ACC112 (cell line): Measurements from ENCODE around the gene AHSP.
"Not testable (repeated sequence)": the region's sequence is repeated elsewhere in the genome, so short reads cannot be mapped to it uniquely, and the experiment has no call there.

Experiments
- H2AFZ ChIP-seq: fragments of 200-600 bp; sonication (generic); one replicate; pipeline ENCODE4 v1.6.0; 2017; ENCODE audit warnings: antibody characterized with exemption, low read length; ENCODE audit not compliant: unreplicated experiment
- H3K27ac ChIP-seq: fragments of 200-600 bp; sonication (generic); 2 replicates; pipeline ENCODE4 v1.5.1; 2014; ENCODE audit warnings: low read depth, mild to moderate bottlenecking, antibody characterized with exemption, low read length, moderate library complexity
- H3K27me3 ChIP-seq: fragments of 200-600 bp; sonication (generic); 2 replicates; pipeline ENCODE4 v1.6.1; 2014; ENCODE audit warnings: mild to moderate bottlenecking, antibody characterized with exemption, low read length, moderate library complexity, mixed read lengths; ENCODE audit not compliant: insufficient read depth
- H3K36me3 ChIP-seq: fragments of 200-600 bp; sonication (generic); 2 replicates; pipeline ENCODE4 v1.6.1; 2016; ENCODE audit warnings: mild to moderate bottlenecking, antibody characterized with exemption, low read length, moderate library complexity, mixed read lengths; ENCODE audit not compliant: insufficient read depth
- H3K4me1 ChIP-seq: fragments of 200-600 bp; sonication (generic); one replicate; pipeline ENCODE4 v1.6.1; 2016; ENCODE audit warnings: low read length, mixed read lengths; ENCODE audit not compliant: insufficient read depth, unreplicated experiment, control insufficient read depth
- H3K4me3 ChIP-seq: fragments of 200-600 bp; sonication (generic); 2 replicates; pipeline ENCODE4 v1.5.1; 2014; ENCODE audit warnings: mild to moderate bottlenecking, low read depth, low read length
- H3K79me2 ChIP-seq: fragments of 200-600 bp; sonication (generic); one replicate; pipeline ENCODE4 v1.6.0; 2016; ENCODE audit warnings: low read length; ENCODE audit not compliant: control insufficient read depth, unreplicated experiment, insufficient read depth

Gene AHSP

GRCh38 chr16:31513884-31514283, 13.8 kb upstream of the AHSP start:
- Histone ChIP-seq H3K79me2 (no peaks in the 10 kb centered on the region), H2AFZ (no peak overlapping the region), H3K4me1 (peaks cover 10% of the 10 kb centered on the region), H3K27ac (no peak overlapping the region), H3K4me3 (no peak overlapping the region), H3K27me3 (peaks cover 18% of the 10 kb centered on the region), H3K36me3 (no peaks in the 10 kb centered on the region)

GRCh38 chr16:31517800-31518402, 9.8 kb upstream of the AHSP start:
- H3K27ac ChIP-seq: no peak overlapping the region
- no peaks in the 10 kb centered on the region for H3K36me3 ChIP-seq
- H3K27me3 ChIP-seq: peaks cover 22% of the 10 kb centered on the region
- no peaks in the 10 kb centered on the region for H3K4me1 ChIP-seq
- H2AFZ ChIP-seq: no peak overlapping the region
- no peak overlapping the region for H3K4me3 ChIP-seq
- no peaks in the 10 kb centered on the region for H3K79me2 ChIP-seq

GRCh38 chr16:31519759-31520431, 7.8 kb upstream of the AHSP start:
- Histone ChIP-seq H3K36me3 (no peaks in the 10 kb centered on the region), H3K27me3 (peaks cover 33% of the 10 kb centered on the region), H3K4me3 (no peak overlapping the region), H2AFZ (no peak overlapping the region), H3K27ac (no peak overlapping the region), H3K79me2 (no peaks in the 10 kb centered on the region), H3K4me1 (no peaks in the 10 kb centered on the region)

GRCh38 chr16:31521368-31521767, 6.3 kb upstream of the AHSP start:
- Histone ChIP-seq H3K27me3 (peaks cover 36% of the 10 kb centered on the region), H3K36me3 (no peaks in the 10 kb centered on the region), H3K79me2 (no peaks in the 10 kb centered on the region), H3K4me1 (no peaks in the 10 kb centered on the region), H2AFZ (no peak overlapping the region), H3K27ac (no peak overlapping the region), H3K4me3 (no peak overlapping the region)

- H3K4me1 ChIP-seq: no peaks in the 10 kb centered on the region
- no peaks in the 10 kb centered on the region for H3K79me2 ChIP-seq
- H2AFZ ChIP-seq: no peak overlapping the region
- H3K27ac ChIP-seq: no peak overlapping the region
- no peak overlapping the region for H3K4me3 ChIP-seq
- H3K36me3 ChIP-seq: no peaks in the 10 kb centered on the region
- peaks cover 39% of the 10 kb centered on the region for H3K27me3 ChIP-seq
These were observed 5.6 kb upstream of the AHSP start for GRCh38 chr16:31522071-31522470.

GRCh38 chr16:31523768-31524167, 3.9 kb upstream of the AHSP start:
- not testable (repeated sequence) for H3K79me2 ChIP-seq, H3K4me1 ChIP-seq, H3K4me3 ChIP-seq, H3K36me3 ChIP-seq, H2AFZ ChIP-seq, H3K27ac ChIP-seq
- peaks cover 48% of the 10 kb centered on the region for H3K27me3 ChIP-seq

GRCh38 chr16:31525113-31525512, 2.6 kb upstream of the AHSP start:
- Histone ChIP-seq H2AFZ (no peak overlapping the region), H3K4me3 (no peak overlapping the region), H3K27ac (no peak overlapping the region), H3K79me2 (no peaks in the 10 kb centered on the region), H3K36me3 (no peaks in the 10 kb centered on the region), H3K4me1 (peaks cover 5% of the 10 kb centered on the region), H3K27me3 (peaks cover 60% of the 10 kb centered on the region)

- Histone ChIP-seq H3K4me3 (peak overlapping the region; percentile 58; the same call in 1 of the 2 replicates), H3K27ac (no peak overlapping the region), H2AFZ (no peak overlapping the region), H3K36me3 (no peaks in the 10 kb centered on the region), H3K4me1 (peaks cover 5% of the 10 kb centered on the region), H3K27me3 (peaks cover 64% of the 10 kb centered on the region), H3K79me2 (no peaks in the 10 kb centered on the region)
These were observed 915 bp downstream of the AHSP start for GRCh38 chr16:31528523-31529107.

GRCh38 chr16:31529108-31529936, 1.6 kb downstream of the AHSP start:
- Histone ChIP-seq H3K4me1 (peaks cover 5% of the 10 kb centered on the region), H3K79me2 (no peaks in the 10 kb centered on the region), H3K27ac (no peak overlapping the region), H3K27me3 (peaks cover 63% of the 10 kb centered on the region), H3K36me3 (no peaks in the 10 kb centered on the region), H2AFZ (no peak overlapping the region), H3K4me3 (peak overlapping the region; percentile 58)

- H2AFZ ChIP-seq: no peak overlapping the region
- H3K36me3 ChIP-seq: no peaks in the 10 kb centered on the region
- peaks cover 5% of the 10 kb centered on the region for H3K4me1 ChIP-seq
- peak overlapping the region; percentile 51; the same call in 1 of the 2 replicates for H3K4me3 ChIP-seq
- H3K79me2 ChIP-seq: no peaks in the 10 kb centered on the region
- H3K27ac ChIP-seq: no peak overlapping the region
- peaks cover 62% of the 10 kb centered on the region for H3K27me3 ChIP-seq
These were observed 2.2 kb downstream of the AHSP start for GRCh38 chr16:31529937-31530312.
